Retinal pigment epithelial cell (primary cell): ENCODE data around the gene PDZD2.
"Not testable (repeated sequence)": the region's sequence is repeated elsewhere in the genome, so short reads cannot be mapped to it uniquely, and the experiment has no call there.

Experiments used
- DNase-seq: peaks from one replicate; pipeline ENCODE4 v3.0.0-alpha.2; 2010; ENCODE audit warnings: low read depth
- H3K4me3 ChIP-seq: 2 replicates; pipeline ENCODE4 v1.5.1; 2011; ENCODE audit warnings: mild to moderate bottlenecking, low read length, control low read depth, moderate library complexity
- CTCF ChIP-seq: conservative IDR thresholded peaks from 2 replicates; pipeline ENCODE4 v1.5.1; 2011; ENCODE audit warnings: low read depth, low read length, control low read depth, inconsistent platforms

The PDZD2 gene

GRCh38 chr5:32003981-32004380 lies 365.1 kb downstream of the PDZD2 start:
- no peak overlapping the region for H3K4me3 ChIP-seq
- no peak for DNase-seq
- no peak for TF ChIP-seq CTCF

- no peak for TF ChIP-seq CTCF
- DNase-seq: no peak
- no peak overlapping the region for H3K4me3 ChIP-seq
Measured at GRCh38 chr5:32004404-32004803, 365.5 kb downstream of the PDZD2 start.

- no peak for DNase-seq
- H3K4me3 ChIP-seq: no peak overlapping the region
- TF ChIP-seq CTCF: no peak
Measured at GRCh38 chr5:32008746-32009145, 369.8 kb downstream of the PDZD2 start.

- TF ChIP-seq CTCF: no peak
- no peak overlapping the region for H3K4me3 ChIP-seq
- no peak for DNase-seq
Measured at GRCh38 chr5:32013658-32014057, 374.7 kb downstream of the PDZD2 start.

GRCh38 chr5:32014096-32014745 lies 375.3 kb downstream of the PDZD2 start:
- H3K4me3 ChIP-seq: no peak overlapping the region
- no peak for DNase-seq
- no peak for TF ChIP-seq CTCF

- not testable (repeated sequence) for H3K4me3 ChIP-seq, DNase-seq
Measured at GRCh38 chr5:32015262-32015661, 376.3 kb downstream of the PDZD2 start.

GRCh38 chr5:32017692-32018367 lies 378.9 kb downstream of the PDZD2 start:
- no peak overlapping the region for H3K4me3 ChIP-seq

More at GRCh38 chr5:32017692-32018367, 378.9 kb downstream of the PDZD2 start:
- TF ChIP-seq CTCF: no peak
- no peak for DNase-seq
